ENCODE results near the gene KCNJ15. TPM values are rescaled to one million over a fixed set of nuclear protein-coding genes. Genes with fewer than 3 reads are reported as not detected.

KCNJ15 gene
- total and polyA plus RNA-seq, 2 of the 4 experiments (the other 2 are of a cell fraction), result under 0.01 to 0.07 TPM

DNA sequence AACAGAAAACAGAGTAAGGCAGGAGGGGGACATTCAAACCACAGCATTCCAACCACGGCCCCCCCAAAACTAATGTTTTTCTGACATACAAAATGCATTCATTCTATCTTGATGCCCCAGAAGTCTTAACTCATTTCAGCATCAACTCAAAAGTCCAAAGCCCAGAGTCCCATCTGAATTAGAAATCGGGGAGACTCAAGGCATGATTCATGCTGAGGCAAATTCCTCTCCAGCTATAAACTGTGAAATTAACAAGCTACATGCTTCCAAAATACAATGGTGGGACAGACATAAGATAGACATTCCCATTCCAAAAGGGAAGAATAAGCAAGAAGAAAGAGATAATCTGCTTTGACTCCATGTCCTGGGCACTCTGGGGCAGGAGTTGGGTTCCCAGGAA lies 73.9 kb downstream of the KCNJ15 start:
- ATAC-seq (ENCODE audit: low read depth) (no peak), DNase-seq (no peak)
- Histone ChIP-seq H3K4me2 (ENCODE audit: low read depth, low read length) (no peak overlapping the region), H2AK9ac (replicated peaks; ENCODE audit: low read depth, low read length, poor library complexity) (no peak overlapping the region), H3K4ac (ENCODE audit: low read depth, low read length) (no peak overlapping the region), H3K14ac (replicated peaks; ENCODE audit: low read depth, low read length) (no peak overlapping the region), H4K5ac (ENCODE audit: low read depth, low read length) (no peak overlapping the region), H3K23ac (ENCODE audit: low read depth, low read length) (no peak overlapping the region), H4K20me1 (ENCODE audit: insufficient read depth, low read length) (no peaks in the 10 kb centered on the region), H2BK20ac (ENCODE audit: low read depth, low read length) (no peak overlapping the region), H3K27me3 (ENCODE audit: control insufficient read depth, insufficient read depth, low read length) (no peaks in the 10 kb centered on the region), H3K79me1 (ENCODE audit: low read depth in 1 of 2, low read length in 2 of 2) (no peaks in the 10 kb centered on the region), H2BK15ac (ENCODE audit: low read depth, low read length) (no peak overlapping the region), H3K9me1 (ENCODE audit: insufficient read depth, low read length) (0 out of 2 replicates have a peak, but pooled peaks cover 2% of the 10 kb centered on the region), H3K56ac (ENCODE audit: extremely low read depth, insufficient read depth, low read length) (no peak overlapping the region), H2AFZ (replicated peaks; ENCODE audit: low read length, poor library complexity) (no peak overlapping the region), H3K4me1 (ENCODE audit: control insufficient read depth, insufficient read depth, low read length) (no peaks in the 10 kb centered on the region; the same call in 1 of the 2 replicates), H3K9me3 (ENCODE audit: control insufficient read depth, insufficient read depth, low read length) (no peaks in the 10 kb centered on the region), H2BK5ac (ENCODE audit: low read depth, low read length, poor library complexity, severe bottlenecking) (no peak overlapping the region), H3K9ac (ENCODE audit: low read depth, low read length) (no peak overlapping the region), H4K91ac (ENCODE audit: insufficient read depth, low read depth, low read length) (no peak overlapping the region), H3K27ac (ENCODE audit: insufficient read depth, low read length) (no peak overlapping the region), H3K36me3 (ENCODE audit: control insufficient read depth, insufficient read depth, low read length) (no peaks in the 10 kb centered on the region), H3K4me3 (ENCODE audit: insufficient read depth, low read depth, low read length) (no peak overlapping the region), H4K8ac (ENCODE audit: low read depth in 2 of 2, low read length in 2 of 2) (no peak overlapping the region), H2AK5ac (ENCODE audit: low read depth, low read length) (no peak overlapping the region), H2BK120ac (ENCODE audit: low read depth, low read length) (no peak overlapping the region), H3K18ac (ENCODE audit: low read depth, low read length) (no peak overlapping the region)
- POLR2A ChIA-PET (ENCODE audit: unreplicated experiment), result no interaction called here
- no peak for TF ChIP-seq MAZ (IDR thresholded peaks at IDR 0.05; ENCODE audit: borderline replicate concordance, low read depth, low read length)
- no peak for TF ChIP-seq CHD1 (IDR thresholded peaks at IDR 0.05; ENCODE audit: low read depth, low read length)
- TF ChIP-seq POLR2A (IDR thresholded peaks at IDR 0.05; ENCODE audit: low read depth, low read length), result no peak
- TF ChIP-seq SMC3 (IDR thresholded peaks at IDR 0.05; ENCODE audit: low read depth, low read length), result no peak
- TF ChIP-seq, protein P1, sequence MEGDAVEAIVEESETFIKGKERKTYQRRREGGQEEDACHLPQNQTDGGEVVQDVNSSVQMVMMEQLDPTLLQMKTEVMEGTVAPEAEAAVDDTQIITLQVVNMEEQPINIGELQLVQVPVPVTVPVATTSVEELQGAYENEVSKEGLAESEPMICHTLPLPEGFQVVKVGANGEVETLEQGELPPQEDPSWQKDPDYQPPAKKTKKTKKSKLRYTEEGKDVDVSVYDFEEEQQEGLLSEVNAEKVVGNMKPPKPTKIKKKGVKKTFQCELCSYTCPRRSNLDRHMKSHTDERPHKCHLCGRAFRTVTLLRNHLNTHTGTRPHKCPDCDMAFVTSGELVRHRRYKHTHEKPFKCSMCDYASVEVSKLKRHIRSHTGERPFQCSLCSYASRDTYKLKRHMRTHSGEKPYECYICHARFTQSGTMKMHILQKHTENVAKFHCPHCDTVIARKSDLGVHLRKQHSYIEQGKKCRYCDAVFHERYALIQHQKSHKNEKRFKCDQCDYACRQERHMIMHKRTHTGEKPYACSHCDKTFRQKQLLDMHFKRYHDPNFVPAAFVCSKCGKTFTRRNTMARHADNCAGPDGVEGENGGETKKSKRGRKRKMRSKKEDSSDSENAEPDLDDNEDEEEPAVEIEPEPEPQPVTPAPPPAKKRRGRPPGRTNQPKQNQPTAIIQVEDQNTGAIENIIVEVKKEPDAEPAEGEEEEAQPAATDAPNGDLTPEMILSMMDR (conservative IDR thresholded peaks at IDR 0.05; ENCODE audit: low read depth, low read length), result no peak
- TF ChIP-seq MAFK (IDR thresholded peaks at IDR 0.05; ENCODE audit: low read depth, low read length), result no peak
- no peak for TF ChIP-seq MXI1 (IDR thresholded peaks at IDR 0.05; ENCODE audit: borderline replicate concordance, low read depth, low read length)
- no peak for TF ChIP-seq FOS (IDR thresholded peaks at IDR 0.05; ENCODE audit: low read depth, low read length)
- no peak for TF ChIP-seq NFE2L2 (IDR thresholded peaks at IDR 0.05; ENCODE audit: low read depth, low read length)
- no peak for TF ChIP-seq BHLHE40 (IDR thresholded peaks at IDR 0.05; ENCODE audit: low read depth, low read length)
- TF ChIP-seq RAD21 (IDR thresholded peaks at IDR 0.05; ENCODE audit: low read length), result no peak
- TF ChIP-seq RCOR1 (IDR thresholded peaks at IDR 0.05; ENCODE audit: insufficient replicate concordance, low read length), result no peak
- TF ChIP-seq, protein P2, sequence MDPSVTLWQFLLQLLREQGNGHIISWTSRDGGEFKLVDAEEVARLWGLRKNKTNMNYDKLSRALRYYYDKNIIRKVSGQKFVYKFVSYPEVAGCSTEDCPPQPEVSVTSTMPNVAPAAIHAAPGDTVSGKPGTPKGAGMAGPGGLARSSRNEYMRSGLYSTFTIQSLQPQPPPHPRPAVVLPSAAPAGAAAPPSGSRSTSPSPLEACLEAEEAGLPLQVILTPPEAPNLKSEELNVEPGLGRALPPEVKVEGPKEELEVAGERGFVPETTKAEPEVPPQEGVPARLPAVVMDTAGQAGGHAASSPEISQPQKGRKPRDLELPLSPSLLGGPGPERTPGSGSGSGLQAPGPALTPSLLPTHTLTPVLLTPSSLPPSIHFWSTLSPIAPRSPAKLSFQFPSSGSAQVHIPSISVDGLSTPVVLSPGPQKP (IDR thresholded peaks at IDR 0.05; ENCODE audit: borderline replicate concordance, low read depth, low read length), result no peak
- TF ChIP-seq CEBPB (IDR thresholded peaks at IDR 0.05; ENCODE audit: low read depth, low read length), result no peak
- TF ChIP-seq, protein P3, sequence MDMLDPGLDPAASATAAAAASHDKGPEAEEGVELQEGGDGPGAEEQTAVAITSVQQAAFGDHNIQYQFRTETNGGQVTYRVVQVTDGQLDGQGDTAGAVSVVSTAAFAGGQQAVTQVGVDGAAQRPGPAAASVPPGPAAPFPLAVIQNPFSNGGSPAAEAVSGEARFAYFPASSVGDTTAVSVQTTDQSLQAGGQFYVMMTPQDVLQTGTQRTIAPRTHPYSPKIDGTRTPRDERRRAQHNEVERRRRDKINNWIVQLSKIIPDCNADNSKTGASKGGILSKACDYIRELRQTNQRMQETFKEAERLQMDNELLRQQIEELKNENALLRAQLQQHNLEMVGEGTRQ (IDR thresholded peaks at IDR 0.05; ENCODE audit: low read depth, low read length), result no peak
- no peak for TF ChIP-seq RFX5 (IDR thresholded peaks at IDR 0.05; ENCODE audit: low read depth, low read length)
- no TSS peak for BruUV-seq (replicated peaks)
- dilution Hi-C loops (cut with HindIII; ENCODE audit: low sequenced_read_pairs, unreplicated experiment), result no loop called here
- intact Hi-C loops (cut with micrococcal nuclease), result loop anchor here (5.0 kb wide), 1 partner anchor 113 kb away; no protein-coding TSS in a partner anchor
- CTCF ChIA-PET, result no interaction called here
- in situ Hi-C loops (cut with MboI; ENCODE audit: low sequenced_read_pairs), result no loop called here
- 80% methylated on average over 1 of the region's 2 CpGs; no CpG with 5 or more reads in 1 of the 2 experiments for WGBS, 2 experiments (ENCODE audit: extremely low coverage in 2 of 2, insufficient read length in 1 of 2)

Measured in IMR-90 (cell line).